OCI-LY7 (cell line): ENCODE data around the gene PSTPIP2. TPM values are rescaled to one million over a fixed set of nuclear protein-coding genes. Genes with fewer than 3 reads are reported as not detected.
A peak's percentile ranks its signal among the peaks of the same experiment; 100 is the strongest.

Source experiments
- Bru-seq: library from RNA; stranded (reverse); fragments of 400-500 nt; gene quantifications from one replicate; lab custom pipeline; 2021; lab: Mats Ljungman, UMichigan
- BruChase-seq, 2 experiments: library from RNA; stranded (reverse); fragments of 400-500 nt; gene quantifications; one replicate each; lab custom pipeline; 2021; lab: Mats Ljungman, UMichigan
- BruUV-seq: library from RNA; stranded (reverse); fragments of 400-500 nt; replicated peaks from 2 replicates; lab custom pipeline; 2021; lab: Mats Ljungman, UMichigan
- CTCF ChIA-PET: fragments of 300-600 bp; sonication (Branson Sonifier 250); formaldehyde crosslinking; loops from one replicate; lab custom pipeline; 2022; ENCODE audit warnings: antibody characterized with exemption; ENCODE audit not compliant: unreplicated experiment; lab: Charles Lee
- POLR2A ChIA-PET: fragments of 300-600 bp; sonication (Branson Sonifier 250); formaldehyde crosslinking; loops from one replicate; lab custom pipeline; 2022; ENCODE audit warnings: antibody characterized with exemption; lab: Charles Lee
- DNase-seq: peaks from one replicate; pipeline ENCODE4 v3.0.0-alpha.2; 2015; ENCODE audit warnings: low spot score
- H2AFZ ChIP-seq: fragments of 200-600 bp; sonication (generic), shearing (Covaris generic); 2 replicates; pipeline ENCODE4 v1.6.1; 2014; ENCODE audit warnings: mild to moderate bottlenecking, antibody characterized with exemption, low read length, moderate library complexity
- H3K27ac ChIP-seq: fragments of 200-600 bp; sonication (generic); 2 replicates; pipeline ENCODE4 v1.5.1; 2014; ENCODE audit warnings: mixed run types, low read depth, mild to moderate bottlenecking, moderate library complexity, low read length, inconsistent platforms; ENCODE audit not compliant: poor library complexity, severe bottlenecking
- H3K36me3 ChIP-seq: fragments of 200-600 bp; sonication (generic); 2 replicates; pipeline ENCODE4 v1.6.1; 2014; ENCODE audit warnings: mild to moderate bottlenecking, antibody characterized with exemption, low read length, moderate library complexity, mixed read lengths; ENCODE audit not compliant: insufficient read depth
- H3K4me1 ChIP-seq: fragments of 200-600 bp; sonication (generic); 2 replicates; pipeline ENCODE4 v1.5.1; 2014; ENCODE audit warnings: mild to moderate bottlenecking, low read length; ENCODE audit not compliant: insufficient read depth, poor library complexity, severe bottlenecking
- H3K4me2 ChIP-seq: fragments of 200-600 bp; sonication (generic); 2 replicates; pipeline ENCODE4 v1.6.1; 2014; ENCODE audit warnings: mild to moderate bottlenecking, low read length
- H3K4me3 ChIP-seq: fragments of 200-600 bp; sonication (generic); 2 replicates; pipeline ENCODE4 v1.5.1; 2014; ENCODE audit warnings: mild to moderate bottlenecking, low read depth, low read length; ENCODE audit not compliant: poor library complexity, severe bottlenecking
- H3K79me2 ChIP-seq: fragments of 200-600 bp; sonication (generic); 2 replicates; pipeline ENCODE4 v1.6.1; 2016; ENCODE audit warnings: low read depth, mild to moderate bottlenecking, low read length, moderate library complexity, mixed read lengths; ENCODE audit not compliant: insufficient read depth
- H3K9me2 ChIP-seq: fragments of 200-600 bp; sonication (generic); 2 replicates; pipeline ENCODE4 v1.6.1; 2016; ENCODE audit warnings: mild to moderate bottlenecking, low read length, mixed read lengths; ENCODE audit not compliant: insufficient read depth
- H3K9me3 ChIP-seq: fragments of 200-600 bp; sonication (generic); 2 replicates; pipeline ENCODE4 v1.6.1; 2014; ENCODE audit warnings: mild to moderate bottlenecking, mixed run types, low read length, mixed read lengths
- H4K20me1 ChIP-seq: fragments of 200-600 bp; sonication (generic); 2 replicates; pipeline ENCODE4 v1.6.1; 2014; ENCODE audit warnings: mild to moderate bottlenecking, antibody characterized with exemption, low read length, moderate library complexity, mixed read lengths; ENCODE audit not compliant: insufficient read depth
- EZH2phosphoT487 ChIP-seq: fragments of 200-600 bp; sonication (generic); IDR thresholded peaks from 2 replicates; pipeline ENCODE4 v1.6.1; 2018; ENCODE audit warnings: low read depth, borderline replicate concordance, mild to moderate bottlenecking, mixed run types, antibody characterized with exemption, low read length, moderate library complexity, mixed read lengths
- intact Hi-C: fragments of 100-400 bp; cut with micrococcal nuclease; formaldehyde crosslinking; loops from one replicate; pipeline ENCODE4 v1.10.0; 2022; ENCODE audit not compliant: unreplicated experiment
- long read RNA-seq: library from polyadenylated mRNA; stranded (forward); transcript quantifications from one replicate; pipeline ENCODE4 v2.0.0, GENCODE V29; 2022
- total RNA-seq, 2 experiments: library from RNA; depleted of rRNA in 1 of 2; stranded (reverse); fragments of >200 nt in 1 of 2; shearing (Covaris generic) in 1 of 2; gene quantifications; 2 replicates each; pipeline ENCODE4 v1.2.3, GENCODE V29; 2014 to 2022
- TF ChIP-seq, protein P1 (sequence below): fragments of 200-600 bp; sonication (generic); conservative IDR thresholded peaks from 2 replicates; pipeline ENCODE4 v1.5.1; 2014; ENCODE audit warnings: mild to moderate bottlenecking, antibody characterized with exemption, low read length, moderate library complexity, mixed read lengths

PSTPIP2 gene, protein sequence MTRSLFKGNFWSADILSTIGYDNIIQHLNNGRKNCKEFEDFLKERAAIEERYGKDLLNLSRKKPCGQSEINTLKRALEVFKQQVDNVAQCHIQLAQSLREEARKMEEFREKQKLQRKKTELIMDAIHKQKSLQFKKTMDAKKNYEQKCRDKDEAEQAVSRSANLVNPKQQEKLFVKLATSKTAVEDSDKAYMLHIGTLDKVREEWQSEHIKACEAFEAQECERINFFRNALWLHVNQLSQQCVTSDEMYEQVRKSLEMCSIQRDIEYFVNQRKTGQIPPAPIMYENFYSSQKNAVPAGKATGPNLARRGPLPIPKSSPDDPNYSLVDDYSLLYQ
- total RNA-seq (2014; rRNA removed; shearing (Covaris generic)) (0.15 TPM in 1 of 2 replicates, not detected in the other), total RNA-seq (2022) (0.11 TPM in 1 of 2 replicates, not detected in the other), Bru-seq, nascent RNA (percentile 21 among the genes with signal in this experiment), BruChase-seq, experiment 1, labeled RNA remaining after a 6-hour chase (percentile 18 among the genes with signal in this experiment), BruChase-seq, experiment 2, labeled RNA remaining after a 2-hour chase (percentile 21 among the genes with signal in this experiment)
- long read RNA-seq: 0 reads

DNA sequence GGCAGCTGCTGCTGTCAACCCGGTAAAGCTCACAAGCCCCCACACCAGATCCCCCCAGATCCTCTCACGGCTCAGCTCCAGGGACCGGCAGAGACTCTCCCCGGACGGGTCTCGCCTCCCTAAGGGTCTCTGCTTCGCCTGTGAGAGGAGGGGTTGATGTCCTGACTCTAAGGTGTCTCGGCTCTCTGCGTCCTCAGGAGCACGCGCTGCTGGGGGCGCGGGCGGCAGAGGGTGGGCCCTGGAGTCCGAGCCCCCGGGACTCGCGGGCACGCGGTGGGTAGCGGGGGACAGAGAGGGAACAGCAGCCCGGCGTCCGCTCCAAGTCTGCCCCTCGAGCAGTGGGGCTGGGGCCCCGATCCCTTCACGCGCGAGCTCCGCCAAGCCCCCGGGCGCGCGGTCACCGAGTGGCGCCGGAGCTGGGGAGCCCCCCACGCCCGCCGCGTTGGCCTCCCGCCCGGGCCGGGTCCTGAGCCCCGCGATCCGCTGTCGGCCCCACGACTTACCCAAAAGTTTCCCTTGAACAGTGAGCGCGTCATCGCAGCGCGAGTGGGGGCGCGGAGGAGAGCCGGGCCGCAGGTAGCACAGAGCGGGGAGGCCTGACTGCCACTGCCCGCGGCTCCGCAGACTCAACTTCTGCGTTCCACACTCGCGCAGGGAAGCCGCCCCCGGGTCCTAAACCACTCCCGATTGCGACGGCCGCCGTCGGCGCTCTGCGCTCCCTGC, at the start of gene PSTPIP2:
Gene PSTPIP2 (minus strand): TSS at position 608 of the 723 bp plus-strand sequence. CDS start 72 bp downstream, at position 536.
- no TSS peak for BruUV-seq
- TF ChIP-seq, protein P1, sequence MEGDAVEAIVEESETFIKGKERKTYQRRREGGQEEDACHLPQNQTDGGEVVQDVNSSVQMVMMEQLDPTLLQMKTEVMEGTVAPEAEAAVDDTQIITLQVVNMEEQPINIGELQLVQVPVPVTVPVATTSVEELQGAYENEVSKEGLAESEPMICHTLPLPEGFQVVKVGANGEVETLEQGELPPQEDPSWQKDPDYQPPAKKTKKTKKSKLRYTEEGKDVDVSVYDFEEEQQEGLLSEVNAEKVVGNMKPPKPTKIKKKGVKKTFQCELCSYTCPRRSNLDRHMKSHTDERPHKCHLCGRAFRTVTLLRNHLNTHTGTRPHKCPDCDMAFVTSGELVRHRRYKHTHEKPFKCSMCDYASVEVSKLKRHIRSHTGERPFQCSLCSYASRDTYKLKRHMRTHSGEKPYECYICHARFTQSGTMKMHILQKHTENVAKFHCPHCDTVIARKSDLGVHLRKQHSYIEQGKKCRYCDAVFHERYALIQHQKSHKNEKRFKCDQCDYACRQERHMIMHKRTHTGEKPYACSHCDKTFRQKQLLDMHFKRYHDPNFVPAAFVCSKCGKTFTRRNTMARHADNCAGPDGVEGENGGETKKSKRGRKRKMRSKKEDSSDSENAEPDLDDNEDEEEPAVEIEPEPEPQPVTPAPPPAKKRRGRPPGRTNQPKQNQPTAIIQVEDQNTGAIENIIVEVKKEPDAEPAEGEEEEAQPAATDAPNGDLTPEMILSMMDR: no peak
- no peak for TF ChIP-seq EZH2phosphoT487
- Histone ChIP-seq H3K36me3 (no peaks in the 10 kb centered on the region), H3K4me1 (no peaks in the 10 kb centered on the region), H3K27ac (no peak within 1 kb of the TSS), H3K79me2 (no peaks in the 10 kb centered on the region), H3K9me2 (no peaks in the 10 kb centered on the region), H4K20me1 (no peaks in the 10 kb centered on the region), H3K4me2 (no peak within 1 kb of the TSS), H3K9me3 (no peaks in the 10 kb centered on the region), H2AFZ (no peak within 1 kb of the TSS), H3K4me3 (no peak within 1 kb of the TSS)
- ChIA-PET POLR2A (no interaction called here), CTCF (no interaction called here)
- intact Hi-C loops: loop anchor here (2.0 to 10.0 kb wide), 2 partner anchors 97 to 377 kb away; no protein-coding TSS in a partner anchor
- DNase-seq: no peak

DNA sequence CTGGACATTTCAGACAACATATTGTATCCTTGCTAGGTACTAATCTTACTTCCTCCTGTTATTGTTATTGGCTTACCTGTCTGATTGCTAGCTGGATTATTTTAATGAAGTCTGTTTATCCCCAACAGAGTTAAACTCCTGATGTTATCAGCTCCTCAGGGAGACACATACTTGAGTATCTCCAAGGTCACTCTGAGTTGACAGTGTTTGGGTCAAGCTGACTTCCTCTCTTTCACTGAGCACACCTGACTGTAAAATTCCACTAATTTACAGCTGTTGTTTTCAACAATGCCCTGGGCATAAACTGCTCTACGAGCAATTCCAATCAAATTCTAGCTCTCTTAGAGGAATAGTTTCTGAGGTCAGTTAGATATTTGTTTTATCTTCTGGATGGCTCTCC, 41.7 kb upstream of the PSTPIP2 start:
- ChIA-PET POLR2A (no interaction called here), CTCF (no interaction called here)

More for the DNA sequence above, 41.7 kb upstream of the PSTPIP2 start:
- no peaks in the 10 kb centered on the region for H3K79me2 ChIP-seq
- no peak for TF ChIP-seq EZH2phosphoT487
- TF ChIP-seq, protein P1: no peak
- no peak overlapping the region for H2AFZ ChIP-seq
- no peaks in the 10 kb centered on the region for H3K9me2 ChIP-seq
- no peak overlapping the region for H3K4me2 ChIP-seq
- no peaks in the 10 kb centered on the region for H3K9me3 ChIP-seq
- intact Hi-C loops: no loop called here
- BruUV-seq: no TSS peak
- H3K36me3 ChIP-seq: peaks cover 39% of the 10 kb centered on the region
- H3K4me1 ChIP-seq: no peaks in the 10 kb centered on the region
- no peak for DNase-seq
- H3K4me3 ChIP-seq: no peak overlapping the region
- no peak overlapping the region for H3K27ac ChIP-seq
- H4K20me1 ChIP-seq: no peaks in the 10 kb centered on the region
